Esophagus muscularis mucosa (tissue), 4 donors: Measurements from ENCODE around the gene NKD2. TPM values are rescaled to one million over a fixed set of nuclear protein-coding genes. Genes with fewer than 3 reads are reported as not detected.

ENCODE experiments used
- DNase-seq: peaks from one replicate; pipeline ENCODE4 v3.0.0-alpha.2; 2017; ENCODE audit errors: extremely low spot score
- H3K27ac ChIP-seq, 4 donors: fragments of 200-600 bp; sonication (generic); replicated peaks in 1 of 4; 1 replicate in 3 of 4; 2 replicates in 1 of 4; pipeline ENCODE4 v1.5.1; 2016 to 2019; ENCODE audit warnings: mild to moderate bottlenecking in 1 of 4
- H3K27me3 ChIP-seq, 4 donors: fragments of 200-600 bp; sonication (generic); one replicate each; pipeline versions ENCODE4 v1.5.1 to v1.6.0; 2016 to 2019
- H3K36me3 ChIP-seq, 4 donors: fragments of 200-600 bp; sonication (generic); one replicate each; pipeline ENCODE4 v1.5.1; 2016 to 2019
- H3K4me1 ChIP-seq, 4 donors: fragments of 200-600 bp; sonication (generic); one replicate each; pipeline ENCODE4 v1.5.1; 2016 to 2019
- H3K4me3 ChIP-seq, 4 donors: fragments of 200-600 bp; sonication (generic); 1 replicate in 2 of 4; 2 replicates in 2 of 4; pipeline ENCODE4 v1.5.1; 2016 to 2019; ENCODE audit warnings: mild to moderate bottlenecking in 4 of 4, moderate library complexity in 1 of 4
- H3K9me3 ChIP-seq, 4 donors: fragments of 200-600 bp; sonication (generic); 1 replicate in 3 of 4; 2 replicates in 1 of 4; pipeline ENCODE4 v1.5.1; 2016 to 2019
- EP300 ChIP-seq: sonication (generic); formaldehyde crosslinking; IDR thresholded peaks from one replicate; pipeline ENCODE4 v1.6.1; 2017; ENCODE audit warnings: antibody characterized with exemption
- POLR2A ChIP-seq: fragments of 450-650 bp; IDR thresholded peaks from one replicate; pipeline ENCODE4 v1.6.1; 2017; ENCODE audit warnings: antibody characterized with exemption, moderate library complexity, mild to moderate bottlenecking, low read depth
- POLR2AphosphoS5 ChIP-seq, 2 donors: sonication (generic); formaldehyde crosslinking; IDR thresholded peaks; one replicate each; pipeline ENCODE4 v1.6.1; 2017; ENCODE audit warnings: antibody characterized with exemption in 2 of 2
- WGBS: methylation state at CpG from one replicate; pipeline ENCODE4 v1.1.5; 2018; 5-methylcytosine and 5-hydroxymethylcytosine counted together
- intact Hi-C: fragments of 100-400 bp; cut with DNase I; formaldehyde crosslinking; loops from one replicate; pipeline ENCODE4 v1.15.1; 2023
- total RNA-seq, 4 donors: library from RNA; depleted of rRNA; stranded (reverse); fragments of >200 nt; gene quantifications; one replicate each; pipeline versions ENCODE4 v1.1.0 to v1.2.1, GENCODE V29; 2016
- TF ChIP-seq, protein P1 (sequence below), 3 experiments: fragments of 200-600 bp in 2 of 3; fragments of 450-650 bp in 1 of 3; sonication (generic) in 2 of 3; IDR thresholded peaks; one replicate each; pipeline ENCODE4 v1.5.1; 2017 to 2019; ENCODE audit warnings: antibody characterized with exemption in 3 of 3, mild to moderate bottlenecking in 2 of 3, moderate library complexity in 1 of 3

The NKD2 gene
- total RNA-seq, 4 donors from 2014 or later = 3.0 to 6.6 (median 5.4) TPM

DNA sequence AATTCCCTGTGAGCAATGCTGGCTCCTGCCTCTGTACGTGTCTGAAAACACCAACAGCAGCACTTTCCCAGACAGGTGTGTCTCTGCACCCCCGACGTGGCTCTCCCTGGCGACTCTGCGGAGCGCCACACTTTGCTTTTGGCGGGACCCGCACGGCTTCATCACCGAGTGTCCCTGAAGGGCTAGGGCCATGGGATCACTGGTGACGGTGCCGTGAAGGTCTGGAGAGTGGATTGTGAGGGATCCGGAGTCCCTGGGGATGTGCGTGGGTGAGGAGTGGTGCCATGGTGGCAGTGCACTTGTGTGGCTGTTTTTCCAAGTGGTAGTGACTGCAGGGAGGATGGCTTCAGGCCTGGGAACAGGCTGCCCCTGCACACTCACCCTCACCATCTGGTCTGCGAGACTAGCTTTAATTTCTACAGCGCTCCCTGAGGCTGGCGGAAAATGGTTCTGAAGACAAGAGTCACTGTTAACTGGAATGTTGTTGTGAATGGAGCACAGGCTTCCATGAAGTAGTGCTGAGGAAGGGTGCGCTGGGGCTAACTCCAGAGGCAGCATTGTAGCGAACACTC is 3.2 kb downstream of the NKD2 start:
- 90% methylated on average over 19 of the region's 19 CpGs for WGBS
- H3K27me3 ChIP-seq = peaks cover 0 to 69% (median 17%) of the 10 kb centered on the region in 4 donors
- H3K4me3 ChIP-seq = no peak overlapping the region
- no peaks in the 10 kb centered on the region for H3K36me3 ChIP-seq
- TF ChIP-seq POLR2AphosphoS5 (IDR thresholded peaks at IDR 0.05) = no peak
- TF ChIP-seq, protein P1, sequence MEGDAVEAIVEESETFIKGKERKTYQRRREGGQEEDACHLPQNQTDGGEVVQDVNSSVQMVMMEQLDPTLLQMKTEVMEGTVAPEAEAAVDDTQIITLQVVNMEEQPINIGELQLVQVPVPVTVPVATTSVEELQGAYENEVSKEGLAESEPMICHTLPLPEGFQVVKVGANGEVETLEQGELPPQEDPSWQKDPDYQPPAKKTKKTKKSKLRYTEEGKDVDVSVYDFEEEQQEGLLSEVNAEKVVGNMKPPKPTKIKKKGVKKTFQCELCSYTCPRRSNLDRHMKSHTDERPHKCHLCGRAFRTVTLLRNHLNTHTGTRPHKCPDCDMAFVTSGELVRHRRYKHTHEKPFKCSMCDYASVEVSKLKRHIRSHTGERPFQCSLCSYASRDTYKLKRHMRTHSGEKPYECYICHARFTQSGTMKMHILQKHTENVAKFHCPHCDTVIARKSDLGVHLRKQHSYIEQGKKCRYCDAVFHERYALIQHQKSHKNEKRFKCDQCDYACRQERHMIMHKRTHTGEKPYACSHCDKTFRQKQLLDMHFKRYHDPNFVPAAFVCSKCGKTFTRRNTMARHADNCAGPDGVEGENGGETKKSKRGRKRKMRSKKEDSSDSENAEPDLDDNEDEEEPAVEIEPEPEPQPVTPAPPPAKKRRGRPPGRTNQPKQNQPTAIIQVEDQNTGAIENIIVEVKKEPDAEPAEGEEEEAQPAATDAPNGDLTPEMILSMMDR (IDR thresholded peaks at IDR 0.05) = no peak
- no peak for TF ChIP-seq POLR2A
- no peak for TF ChIP-seq EP300
- DNase-seq = no peak
- peaks cover 14 to 33% (median 29%) of the 10 kb centered on the region in 4 donors for H3K4me1 ChIP-seq
- H3K9me3 ChIP-seq = no peaks in the 10 kb centered on the region
- intact Hi-C loops = no loop called here
- H3K27ac ChIP-seq = no peak overlapping the region

- Histone ChIP-seq H3K4me3 (no peak overlapping the region), H3K4me1 (peaks cover 14 to 33% (median 29%) of the 10 kb centered on the region in 4 donors), H3K27ac (no peak overlapping the region), H3K27me3 (peaks cover 0 to 64% (median 17%) of the 10 kb centered on the region in 4 donors), H3K9me3 (no peaks in the 10 kb centered on the region), H3K36me3 (no peaks in the 10 kb centered on the region)
- TF ChIP-seq EP300 = no peak
- no peak for TF ChIP-seq POLR2AphosphoS5 (IDR thresholded peaks at IDR 0.05)
- no peak for DNase-seq
- intact Hi-C loops = no loop called here
- WGBS = 92% methylated on average over 5 of the region's 12 CpGs
Observed at GRCh38 chr5:1012313-1012841, 3.8 kb downstream of the NKD2 start.

DNA sequence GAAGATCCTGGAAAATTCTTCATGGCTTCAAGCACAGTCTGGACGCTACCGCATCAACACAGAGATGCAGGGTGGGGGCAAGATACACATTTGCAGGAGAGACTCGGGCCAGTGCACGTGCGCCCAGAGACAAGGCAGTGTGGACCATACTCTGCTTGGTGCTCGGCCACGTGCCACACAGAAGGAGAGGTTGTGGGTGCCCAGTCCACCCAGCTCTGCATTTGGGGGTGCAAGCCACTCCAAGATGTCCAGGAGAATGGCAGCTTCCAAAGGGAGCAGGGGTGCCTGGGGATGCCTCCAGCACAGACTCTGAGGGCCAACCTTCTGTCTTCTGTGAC is 4.3 kb downstream of the NKD2 start:
- Histone ChIP-seq H3K27ac (no peak overlapping the region), H3K9me3 (no peaks in the 10 kb centered on the region), H3K4me3 (no peak overlapping the region), H3K4me1 (peaks cover 14 to 31% (median 29%) of the 10 kb centered on the region in 4 donors), H3K36me3 (no peaks in the 10 kb centered on the region), H3K27me3 (peaks cover 0 to 59% (median 17%) of the 10 kb centered on the region in 4 donors)
- no peak for TF ChIP-seq POLR2A
- no peak for TF ChIP-seq EP300
- TF ChIP-seq, protein P1 (IDR thresholded peaks at IDR 0.05) = no peak
- no peak for TF ChIP-seq POLR2AphosphoS5 (IDR thresholded peaks at IDR 0.05)
- DNase-seq = no peak
- 93% methylated on average over 2 of the region's 7 CpGs for WGBS
- intact Hi-C loops = no loop called here

GRCh38 chr5:1013238-1013947 is 4.8 kb downstream of the NKD2 start:
- Histone ChIP-seq H3K9me3 (no peaks in the 10 kb centered on the region), H3K36me3 (no peaks in the 10 kb centered on the region), H3K4me1 (peaks cover 14 to 26% (median 25%) of the 10 kb centered on the region in 4 donors), H3K27me3 (peaks cover 0 to 53% (median 17%) of the 10 kb centered on the region in 4 donors), H3K27ac (no peak overlapping the region), H3K4me3 (no peak overlapping the region)
- WGBS = 96% methylated on average over 13 of the region's 19 CpGs
- TF ChIP-seq POLR2AphosphoS5 (IDR thresholded peaks at IDR 0.05) (no peak), EP300 (no peak), POLR2A (no peak)
- TF ChIP-seq, protein P1 (IDR thresholded peaks at IDR 0.05) = no peak
- no peak for DNase-seq
- intact Hi-C loops = no loop called here

GRCh38 chr5:1013948-1014301 is 5.3 kb downstream of the NKD2 start:
- H3K27me3 ChIP-seq = peaks cover 0 to 48% (median 16%) of the 10 kb centered on the region in 4 donors
- H3K4me1 ChIP-seq = peaks cover 13 to 21% (median 20%) of the 10 kb centered on the region in 4 donors
- no peaks in the 10 kb centered on the region for H3K36me3 ChIP-seq
- TF ChIP-seq POLR2AphosphoS5 (IDR thresholded peaks at IDR 0.05) (no peak), POLR2A (no peak), EP300 (no peak)
- TF ChIP-seq, protein P1 (IDR thresholded peaks at IDR 0.05) = no peak
- no peak overlapping the region for H3K4me3 ChIP-seq
- intact Hi-C loops = no loop called here
- 94% methylated on average over 3 of the region's 3 CpGs for WGBS
- DNase-seq = no peak
- H3K27ac ChIP-seq = no peak overlapping the region
- no peaks in the 10 kb centered on the region for H3K9me3 ChIP-seq
